ENCODE data around the gene KIF25.
A peak's percentile ranks its signal among the peaks of the same experiment; 100 is the strongest.

The KIF25 gene

DNA sequence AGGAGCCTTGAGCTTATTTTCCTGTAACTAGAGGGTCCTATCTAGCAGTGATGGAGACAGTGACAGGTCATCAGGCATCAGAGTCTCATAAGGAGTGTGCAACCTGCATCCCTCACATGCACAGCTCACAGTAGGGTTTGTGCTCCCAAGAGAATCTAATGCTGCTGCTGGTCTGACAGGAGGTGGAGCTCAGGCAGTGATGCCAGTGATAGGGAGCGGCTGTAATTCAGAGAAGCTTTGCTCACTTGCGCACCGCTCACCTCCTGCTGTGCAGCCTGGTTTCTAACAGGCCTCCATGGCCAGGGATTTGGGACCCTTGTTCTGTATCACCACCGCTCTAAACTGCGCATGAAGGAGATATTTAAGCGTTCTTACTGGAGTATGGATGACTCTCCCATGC is 5.3 kb downstream of the KIF25 start:
- TF ChIP-seq, protein P1, sequence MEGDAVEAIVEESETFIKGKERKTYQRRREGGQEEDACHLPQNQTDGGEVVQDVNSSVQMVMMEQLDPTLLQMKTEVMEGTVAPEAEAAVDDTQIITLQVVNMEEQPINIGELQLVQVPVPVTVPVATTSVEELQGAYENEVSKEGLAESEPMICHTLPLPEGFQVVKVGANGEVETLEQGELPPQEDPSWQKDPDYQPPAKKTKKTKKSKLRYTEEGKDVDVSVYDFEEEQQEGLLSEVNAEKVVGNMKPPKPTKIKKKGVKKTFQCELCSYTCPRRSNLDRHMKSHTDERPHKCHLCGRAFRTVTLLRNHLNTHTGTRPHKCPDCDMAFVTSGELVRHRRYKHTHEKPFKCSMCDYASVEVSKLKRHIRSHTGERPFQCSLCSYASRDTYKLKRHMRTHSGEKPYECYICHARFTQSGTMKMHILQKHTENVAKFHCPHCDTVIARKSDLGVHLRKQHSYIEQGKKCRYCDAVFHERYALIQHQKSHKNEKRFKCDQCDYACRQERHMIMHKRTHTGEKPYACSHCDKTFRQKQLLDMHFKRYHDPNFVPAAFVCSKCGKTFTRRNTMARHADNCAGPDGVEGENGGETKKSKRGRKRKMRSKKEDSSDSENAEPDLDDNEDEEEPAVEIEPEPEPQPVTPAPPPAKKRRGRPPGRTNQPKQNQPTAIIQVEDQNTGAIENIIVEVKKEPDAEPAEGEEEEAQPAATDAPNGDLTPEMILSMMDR (IDR thresholded peaks at IDR 0.05; ENCODE audit: low read depth, low read length) = no peak
- no peak overlapping the region for H3K4me3 ChIP-seq (replicated peaks in 1 of 2; ENCODE audit: low read depth in 2 of 2, low read length in 2 of 2)
- DNase-seq (ENCODE audit: low read depth in 2 of 2) = no peak

DNA sequence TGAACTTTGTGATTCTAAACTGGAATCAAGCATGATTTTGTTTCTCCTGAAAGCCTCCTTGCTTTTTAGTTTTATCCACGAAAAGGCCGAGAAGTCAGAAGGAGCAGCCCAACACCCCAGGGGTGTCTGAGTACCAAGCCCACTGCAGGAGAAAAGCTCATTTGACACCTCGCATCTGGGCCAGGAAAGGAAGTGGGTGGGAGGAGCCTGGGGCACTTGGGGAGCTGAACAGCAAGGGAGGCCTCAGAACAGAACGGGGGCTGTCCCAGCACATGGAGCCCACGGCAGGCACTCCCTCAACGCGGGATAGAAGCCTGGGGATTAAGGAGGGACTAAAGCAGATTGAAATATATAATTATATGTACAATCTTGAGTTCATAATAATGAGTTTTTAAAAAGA is 6.6 kb downstream of the KIF25 start:
- TF ChIP-seq, protein P1 (IDR thresholded peaks at IDR 0.05; ENCODE audit: low read depth, low read length) = no peak
- no peak for DNase-seq (ENCODE audit: low read depth in 2 of 2)
- H3K4me3 ChIP-seq (replicated peaks in 1 of 2; ENCODE audit: low read depth in 2 of 2, low read length in 2 of 2) = no peak overlapping the region

- no peak for DNase-seq (ENCODE audit: low read depth in 2 of 2)
Measured at GRCh38 chr6:168004945-168005344, 7.5 kb downstream of the KIF25 start.

DNA sequence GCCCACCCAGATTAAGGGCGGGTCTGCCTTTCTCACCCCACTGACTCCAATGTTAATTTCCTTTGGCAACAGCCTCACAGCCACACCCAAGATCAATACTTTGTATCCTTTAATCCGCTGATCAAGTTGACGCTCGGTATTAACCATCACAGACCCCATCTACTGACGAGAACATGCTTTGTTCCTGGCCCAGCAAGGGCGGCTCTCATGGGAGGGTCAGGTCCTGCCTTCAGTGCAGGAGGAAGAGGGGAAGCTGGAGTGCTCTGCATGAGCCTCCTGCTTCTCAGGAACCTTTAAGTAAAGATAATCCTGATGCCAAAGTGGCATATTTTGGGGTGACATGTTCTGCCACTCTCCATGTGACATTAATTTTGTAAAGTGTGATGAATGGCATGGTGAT is 8.3 kb downstream of the KIF25 start:
- H3K4me3 ChIP-seq (replicated peaks in 1 of 2; ENCODE audit: low read depth in 2 of 2, low read length in 2 of 2) = no peak overlapping the region
- TF ChIP-seq, protein P1 (IDR thresholded peaks at IDR 0.05; ENCODE audit: low read depth, low read length) = no peak
- no peak for DNase-seq (ENCODE audit: low read depth in 2 of 2)

More at GRCh38 chr6:168004945-168005344, 7.5 kb downstream of the KIF25 start:
- TF ChIP-seq, protein P1 (IDR thresholded peaks at IDR 0.05; ENCODE audit: low read depth, low read length) = no peak
- no peak overlapping the region for H3K4me3 ChIP-seq (replicated peaks in 1 of 2; ENCODE audit: low read depth in 2 of 2, low read length in 2 of 2)

GRCh38 chr6:168007592-168008338 is 10.3 kb downstream of the KIF25 start:
- H3K4me3 ChIP-seq (replicated peaks in 1 of 2; ENCODE audit: low read depth in 2 of 2, low read length in 2 of 2) = no peak overlapping the region
- TF ChIP-seq, protein P1 (IDR thresholded peaks at IDR 0.05; ENCODE audit: low read depth, low read length) = no peak
- peak; percentile 98 to 100 for DNase-seq (ENCODE audit: low read depth in 2 of 2)

DNA sequence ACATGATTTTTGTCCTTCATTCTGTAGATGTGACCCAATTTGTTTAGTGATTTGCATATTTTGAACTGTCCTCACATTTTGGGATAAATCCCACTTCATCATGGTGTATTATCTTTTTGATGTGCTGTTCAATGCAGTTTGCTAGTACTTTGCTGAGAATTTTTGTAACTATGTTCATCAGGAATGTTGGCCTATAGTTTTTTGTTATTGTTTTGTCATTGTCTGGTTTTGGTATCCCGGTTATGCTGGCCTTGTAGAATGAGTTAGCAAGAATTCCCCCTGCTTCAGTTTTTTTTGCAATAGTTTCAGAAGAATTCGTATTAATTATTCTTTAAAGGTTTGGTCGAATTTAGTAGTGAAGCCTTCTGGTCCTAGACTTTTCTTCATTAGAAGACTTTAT is 11.9 kb downstream of the KIF25 start:
- H3K4me3 ChIP-seq (replicated peaks in 1 of 2; ENCODE audit: low read depth in 2 of 2, low read length in 2 of 2) = no peak overlapping the region
- TF ChIP-seq, protein P1 (IDR thresholded peaks at IDR 0.05; ENCODE audit: low read depth, low read length) = no peak
- DNase-seq (ENCODE audit: low read depth in 2 of 2) = peak in 1 of 2 donors; percentile 78

DNA sequence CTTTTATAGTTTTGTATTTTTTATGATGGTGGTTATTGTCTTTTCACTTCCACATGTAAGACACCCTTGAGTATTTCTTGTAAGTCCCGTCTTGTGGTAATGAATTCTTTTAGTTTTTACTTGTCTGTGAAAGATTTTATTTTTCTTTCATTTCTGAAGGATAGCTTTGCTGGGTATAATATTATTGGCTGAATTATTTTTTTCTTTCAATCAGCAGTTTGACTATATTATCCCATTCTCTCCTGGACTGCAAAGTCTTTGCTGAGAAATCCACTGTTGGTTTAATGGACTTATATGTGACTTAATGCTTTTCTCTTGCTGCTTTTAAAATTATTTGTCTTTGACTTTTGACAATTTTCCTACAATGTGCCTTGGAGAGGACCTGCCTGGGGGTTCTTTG is 13.8 kb downstream of the KIF25 start:
- TF ChIP-seq, protein P1 (IDR thresholded peaks at IDR 0.05; ENCODE audit: low read depth, low read length) = no peak
- DNase-seq (ENCODE audit: low read depth in 2 of 2) = no peak

More for the DNA sequence above, 13.8 kb downstream of the KIF25 start:
- no peak overlapping the region for H3K4me3 ChIP-seq (replicated peaks in 1 of 2; ENCODE audit: low read depth in 2 of 2, low read length in 2 of 2)

Data from cardiac fibroblast (primary cell).